Heart left ventricle (tissue), 13 donors: ENCODE measurements around the gene EIF4E3.

Source experiments
- POLR2A ChIP-seq, 2 donors: fragments of 450-650 bp; IDR thresholded peaks; one replicate each; pipeline ENCODE4 v1.6.1; 2017; ENCODE audit warnings: antibody characterized with exemption in 2 of 2, mild to moderate bottlenecking in 2 of 2, moderate library complexity in 2 of 2
- TF ChIP-seq, protein P1 (sequence below), 12 donors: fragments of 200-600 bp; sonication (generic) in 4 of 12; IDR thresholded peaks; one replicate each; pipeline versions ENCODE4 v1.5.0 to v1.8.0; 2018 to 2022; ENCODE audit warnings: antibody characterized with exemption in 12 of 12, mild to moderate bottlenecking in 5 of 12
- donor health status: ischemic (EF 13 %, LVEDD 7.1; RV severe dilation, severe dysfunction).
- donor health status: DM: no; HTN: yes; CAD: no.
- donor health status: DM: no; HTN: no; CAD: no.
- donor health status: ischemic (EF 25% LVEDD 6.9; RV normal size, moderate dysfunction).
- donor health status: ischemic (EF 25% LVEDD 5.7; RV mildly dilated, moderate dysfunction).
- donor health status: ischemic (EF 35%, LVEDD 5.7; RV mildly dilated, moderate dysfunction).
- donor health status: nonischemic (EF 11% LVEDD 7.7; RV severe dilation, severe dysfunction).
- donor health status: DM: yes; HTN: yes; CAD: no.
- donor health status: PGD.
- donor health status: ischemic (EF 29% LVEDD 5.4; RV normal size, mild dysfunction).
- donor health status: nonischemic (EF 23%, LVEDD 6.1; RV moderate dilation, normal function).

GRCh38 chr3:71636482-71636881 lies 88.7 kb downstream of the EIF4E3 start:
- TF ChIP-seq, protein P1, sequence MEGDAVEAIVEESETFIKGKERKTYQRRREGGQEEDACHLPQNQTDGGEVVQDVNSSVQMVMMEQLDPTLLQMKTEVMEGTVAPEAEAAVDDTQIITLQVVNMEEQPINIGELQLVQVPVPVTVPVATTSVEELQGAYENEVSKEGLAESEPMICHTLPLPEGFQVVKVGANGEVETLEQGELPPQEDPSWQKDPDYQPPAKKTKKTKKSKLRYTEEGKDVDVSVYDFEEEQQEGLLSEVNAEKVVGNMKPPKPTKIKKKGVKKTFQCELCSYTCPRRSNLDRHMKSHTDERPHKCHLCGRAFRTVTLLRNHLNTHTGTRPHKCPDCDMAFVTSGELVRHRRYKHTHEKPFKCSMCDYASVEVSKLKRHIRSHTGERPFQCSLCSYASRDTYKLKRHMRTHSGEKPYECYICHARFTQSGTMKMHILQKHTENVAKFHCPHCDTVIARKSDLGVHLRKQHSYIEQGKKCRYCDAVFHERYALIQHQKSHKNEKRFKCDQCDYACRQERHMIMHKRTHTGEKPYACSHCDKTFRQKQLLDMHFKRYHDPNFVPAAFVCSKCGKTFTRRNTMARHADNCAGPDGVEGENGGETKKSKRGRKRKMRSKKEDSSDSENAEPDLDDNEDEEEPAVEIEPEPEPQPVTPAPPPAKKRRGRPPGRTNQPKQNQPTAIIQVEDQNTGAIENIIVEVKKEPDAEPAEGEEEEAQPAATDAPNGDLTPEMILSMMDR (IDR thresholded peaks at IDR 0.05): no peak
- TF ChIP-seq POLR2A (IDR thresholded peaks at IDR 0.05): no peak
